A549 (cell line): ENCODE data around the gene ANKRD30A. TPM values are rescaled to one million over a fixed set of nuclear protein-coding genes. Genes with fewer than 3 reads are reported as not detected.

Experiments
- ATAC-seq, 2 experiments: fragments of 200-7000 bp in 1 of 2; fragments of >200 bp in 1 of 2; cut with Nextera tagmentation in 1 of 2; cut with Tn5 transposase in 1 of 2; 3 replicates each; pipeline versions ENCODE4 v1.8.0 to v1.9.1; 2018 to 2020; ENCODE audit warnings: mild to moderate bottlenecking in 1 of 2, moderate library complexity in 1 of 2
- CTCF ChIA-PET: fragments of 300-600 bp; sonication (Branson Sonifier 250); formaldehyde crosslinking; extraction: SDS; loops from one replicate; lab custom pipeline; 2021; ENCODE audit warnings: antibody characterized with exemption, inconsistent platforms; lab: Yijun Ruan, JAX
- POLR2A ChIA-PET: fragments of 350-600 bp; formaldehyde crosslinking; extraction: SDS; loops from one replicate; lab custom pipeline; 2021; ENCODE audit warnings: antibody characterized with exemption, inconsistent platforms; lab: Yijun Ruan, JAX
- DNase-seq, 2 experiments: peaks; one replicate each; pipeline versions ENCODE4 v3.0.0 to v3.0.0-alpha.2; 2011 to 2016; ENCODE audit warnings: low read depth in 1 of 2, low spot score in 1 of 2
- FAIRE-seq: peaks from 2 replicates; lab custom pipeline; 2011; peaks lifted over from hg19 to GRCh38; lab: Jason Lieb, UNC
- H3K27ac ChIP-seq, 2 experiments: fragments of >200 bp; sonication (Bioruptor Twin); formaldehyde crosslinking; 3 replicates each; pipeline ENCODE4 v1.5.1; 2016 to 2017
- H3K4me1 ChIP-seq: fragments of >200 bp; sonication (Bioruptor Twin); formaldehyde crosslinking; 3 replicates; pipeline ENCODE4 v1.6.1; 2016
- H3K4me2 ChIP-seq: fragments of >200 bp; sonication (Bioruptor Twin); formaldehyde crosslinking; 3 replicates; pipeline ENCODE4 v1.6.1; 2016
- H3K4me3 ChIP-seq: fragments of >200 bp; sonication (Bioruptor Twin); formaldehyde crosslinking; 3 replicates; pipeline ENCODE4 v1.5.1; 2016
- H3K9me3 ChIP-seq: fragments of >200 bp; sonication (Bioruptor Twin); formaldehyde crosslinking; 3 replicates; pipeline ENCODE4 v1.6.1; 2016
- CBX2 ChIP-seq: fragments of 200-600 bp; sonication (generic); IDR thresholded peaks from 2 replicates; pipeline ENCODE4 v1.6.1; 2016; ENCODE audit warnings: low read depth, mild to moderate bottlenecking, borderline replicate concordance
- CBX8 ChIP-seq: fragments of 200-600 bp; sonication (generic); IDR thresholded peaks from 2 replicates; pipeline ENCODE4 v1.6.1; 2016
- CEBPB ChIP-seq, 2 experiments: fragments of >200 bp in 1 of 2; sonication (Bioruptor Twin) in 1 of 2; formaldehyde crosslinking in 1 of 2; IDR thresholded peaks; 2 replicates each; pipeline ENCODE4 v1.6.1; 2012 to 2016
- EP300 ChIP-seq, 2 experiments: fragments of >200 bp; sonication (Bioruptor Twin); formaldehyde crosslinking; IDR thresholded peaks; 2 replicates in 1 of 2; 3 replicates in 1 of 2; pipeline ENCODE4 v1.6.1; 2016 to 2017
- ESRRA ChIP-seq: fragments of 150-350 bp; IDR thresholded peaks from 2 replicates; pipeline ENCODE4 v1.6.1; 2014; ENCODE audit warnings: mild to moderate bottlenecking, low read length, borderline replicate concordance
- GATA3 ChIP-seq: IDR thresholded peaks from 2 replicates; pipeline ENCODE4 v1.6.1; 2012; ENCODE audit warnings: borderline replicate concordance
- HOXA7 ChIP-seq: fragments of 250-450 bp; sonication (Bioruptor Pico); IDR thresholded peaks from 2 replicates; pipeline ENCODE4 v1.5.0; 2020; ENCODE audit warnings: mild to moderate bottlenecking, moderate library complexity
- HOXB13 ChIP-seq: fragments of 250-450 bp; sonication (Bioruptor Pico); IDR thresholded peaks from 2 replicates; pipeline ENCODE4 v1.5.0; 2020; ENCODE audit warnings: low read depth, mild to moderate bottlenecking, moderate library complexity
- MYC ChIP-seq: IDR thresholded peaks from 2 replicates; pipeline ENCODE4 v1.6.1; 2012; ENCODE audit warnings: mild to moderate bottlenecking, inconsistent platforms, low read length, improper control_type of control experiment, borderline replicate concordance
- NR3C1 ChIP-seq: fragments of >200 bp; sonication (Bioruptor Twin); formaldehyde crosslinking; IDR thresholded peaks from 3 replicates; pipeline ENCODE4 v1.6.1; 2017
- RNF2 ChIP-seq: fragments of 200-600 bp; sonication (generic); IDR thresholded peaks from 2 replicates; pipeline ENCODE4 v1.6.1; 2016; ENCODE audit warnings: low read depth, mild to moderate bottlenecking, antibody characterized with exemption, moderate library complexity, borderline replicate concordance
- SREBF2 ChIP-seq: fragments of 450-650 bp; IDR thresholded peaks from 2 replicates; pipeline ENCODE4 v1.6.1; 2014; ENCODE audit warnings: mild to moderate bottlenecking, moderate library complexity
- ZFP36 ChIP-seq: fragments of 450-650 bp; IDR thresholded peaks from 2 replicates; pipeline ENCODE4 v1.6.1; 2014; ENCODE audit warnings: borderline replicate concordance; ENCODE audit not compliant: partially characterized antibody
- WGBS: methylation state at CpG from one replicate; pipeline ENCODE4 v1.1.6; 2017; ENCODE audit errors: missing lambda C conversion rate; 5-methylcytosine and 5-hydroxymethylcytosine counted together
- polyA plus RNA-seq, 4 experiments: library from polyadenylated mRNA; depleted of rRNA in 3 of 4; stranded (reverse); fragments of >200 nt; fragmentation: RNase III in 1 of 4; extraction: RNeasy Plus Mini Kit Qiagen cat#74134 plus additional on column Dnase treatment in 1 of 4; gene quantifications; 2 replicates in 3 of 4; 3 replicates in 1 of 4; pipeline ENCODE4 v1.2.3, GENCODE V29; 2011 to 2017
- small RNA-seq, 6 experiments: library from RNA; depleted of rRNA; stranded (forward); fragments of <200 nt; gene quantifications; one replicate each; pipeline ENCODE3, GENCODE V24; 2012
- TF ChIP-seq, protein P1 (sequence below): IDR thresholded peaks from 2 replicates; pipeline ENCODE4 v1.6.1; 2012
- TF ChIP-seq, protein P2 (sequence below): fragments of >200 bp; sonication (Bioruptor Twin); formaldehyde crosslinking; IDR thresholded peaks from 2 replicates; pipeline ENCODE4 v1.6.1; 2016
- TF ChIP-seq, protein P3 (sequence below): fragments of 450-650 bp; IDR thresholded peaks from 2 replicates; pipeline ENCODE4 v1.6.1; 2014; ENCODE audit warnings: antibody characterized with exemption
- TF ChIP-seq, protein P4 (sequence below): fragments of 250-450 bp; sonication (Bioruptor Pico); IDR thresholded peaks from 2 replicates; pipeline ENCODE4 v1.5.0; 2021; ENCODE audit warnings: mild to moderate bottlenecking, moderate library complexity, borderline replicate concordance

Gene ANKRD30A
- polyA plus RNA-seq, 2 of the 4 experiments (the other 2 are of a cell fraction): 0.97 to 8.0 TPM

DNA sequence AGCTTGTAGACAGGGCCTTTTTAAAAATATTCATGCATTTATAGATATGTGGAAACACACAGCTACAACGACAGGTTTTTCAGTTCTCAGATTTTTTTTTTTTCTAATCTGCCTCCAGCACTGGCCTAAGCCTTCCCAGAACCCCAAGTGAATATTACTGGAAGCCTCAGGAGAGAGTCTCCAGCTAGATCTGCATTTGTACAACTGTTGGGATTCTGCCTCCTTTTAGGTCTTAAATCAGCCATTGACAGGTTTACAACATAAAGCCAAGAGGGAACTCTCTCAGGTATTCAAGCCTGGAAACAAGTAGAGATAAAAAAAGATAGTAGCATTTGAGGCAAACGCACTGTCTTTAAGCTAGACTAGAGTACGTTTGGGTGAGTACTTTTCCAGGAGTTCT, 275.8 kb downstream of the ANKRD30A start (continued):
- TF ChIP-seq HOXA7 (CRISPR knock-in tag) (no peak), CEBPB (IDR thresholded peaks at IDR 0.05) (no peak), RNF2 (no peak)
- TF ChIP-seq, protein P1, sequence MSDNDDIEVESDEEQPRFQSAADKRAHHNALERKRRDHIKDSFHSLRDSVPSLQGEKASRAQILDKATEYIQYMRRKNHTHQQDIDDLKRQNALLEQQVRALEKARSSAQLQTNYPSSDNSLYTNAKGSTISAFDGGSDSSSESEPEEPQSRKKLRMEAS: no peak

DNA sequence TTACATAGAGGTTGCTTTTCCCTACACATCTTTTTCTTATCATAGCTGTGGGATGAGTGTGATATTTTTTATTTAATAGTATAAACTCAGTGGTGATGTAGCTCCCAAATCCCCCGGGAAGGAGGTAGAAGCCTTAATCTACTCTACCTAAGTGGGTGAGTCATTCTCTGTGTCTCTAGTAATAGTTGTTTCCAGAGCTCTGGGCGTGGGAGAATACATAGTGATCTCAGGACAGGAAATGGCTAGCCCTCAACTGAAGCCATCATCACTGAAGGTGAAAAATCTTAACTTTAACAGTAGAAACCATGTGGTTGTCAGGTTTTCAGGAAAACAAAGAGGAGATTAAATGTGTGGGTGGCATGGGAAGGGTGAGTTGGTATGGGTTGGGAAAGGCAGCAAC, 278.4 kb downstream of the ANKRD30A start:
- Histone ChIP-seq H3K4me3 (no peak overlapping the region), H3K4me2 (no peak overlapping the region), H3K4me1 (no peaks in the 10 kb centered on the region), H3K9me3 (peaks cover 3% of the 10 kb centered on the region; the same call in 2 of the 3 replicates), H3K27ac (no peak overlapping the region)
- ATAC-seq: no peak
- WGBS: 17% methylated on average over 2 of the region's 2 CpGs
- no peak for DNase-seq
- ChIA-PET CTCF (no interaction called here), POLR2A (no interaction called here)
- no peak for TF ChIP-seq NR3C1
- TF ChIP-seq HOXB13 (CRISPR knock-in tag): no peak
- TF ChIP-seq, protein P2, sequence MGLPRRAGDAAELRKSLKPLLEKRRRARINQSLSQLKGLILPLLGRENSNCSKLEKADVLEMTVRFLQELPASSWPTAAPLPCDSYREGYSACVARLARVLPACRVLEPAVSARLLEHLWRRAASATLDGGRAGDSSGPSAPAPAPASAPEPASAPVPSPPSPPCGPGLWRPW: no peak
- no peak for TF ChIP-seq CBX8
- no peak for TF ChIP-seq CBX2
- TF ChIP-seq MYC: no peak
- TF ChIP-seq RNF2: no peak
- no peak for TF ChIP-seq ZFP36
- no peak for TF ChIP-seq GATA3
- TF ChIP-seq SREBF2: no peak
- no peak for TF ChIP-seq CEBPB (IDR thresholded peaks at IDR 0.05)
- no peak for TF ChIP-seq ESRRA
- TF ChIP-seq EP300 (IDR thresholded peaks at IDR 0.05): no peak
- TF ChIP-seq, protein P3, sequence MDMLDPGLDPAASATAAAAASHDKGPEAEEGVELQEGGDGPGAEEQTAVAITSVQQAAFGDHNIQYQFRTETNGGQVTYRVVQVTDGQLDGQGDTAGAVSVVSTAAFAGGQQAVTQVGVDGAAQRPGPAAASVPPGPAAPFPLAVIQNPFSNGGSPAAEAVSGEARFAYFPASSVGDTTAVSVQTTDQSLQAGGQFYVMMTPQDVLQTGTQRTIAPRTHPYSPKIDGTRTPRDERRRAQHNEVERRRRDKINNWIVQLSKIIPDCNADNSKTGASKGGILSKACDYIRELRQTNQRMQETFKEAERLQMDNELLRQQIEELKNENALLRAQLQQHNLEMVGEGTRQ: no peak
- TF ChIP-seq, protein P4, sequence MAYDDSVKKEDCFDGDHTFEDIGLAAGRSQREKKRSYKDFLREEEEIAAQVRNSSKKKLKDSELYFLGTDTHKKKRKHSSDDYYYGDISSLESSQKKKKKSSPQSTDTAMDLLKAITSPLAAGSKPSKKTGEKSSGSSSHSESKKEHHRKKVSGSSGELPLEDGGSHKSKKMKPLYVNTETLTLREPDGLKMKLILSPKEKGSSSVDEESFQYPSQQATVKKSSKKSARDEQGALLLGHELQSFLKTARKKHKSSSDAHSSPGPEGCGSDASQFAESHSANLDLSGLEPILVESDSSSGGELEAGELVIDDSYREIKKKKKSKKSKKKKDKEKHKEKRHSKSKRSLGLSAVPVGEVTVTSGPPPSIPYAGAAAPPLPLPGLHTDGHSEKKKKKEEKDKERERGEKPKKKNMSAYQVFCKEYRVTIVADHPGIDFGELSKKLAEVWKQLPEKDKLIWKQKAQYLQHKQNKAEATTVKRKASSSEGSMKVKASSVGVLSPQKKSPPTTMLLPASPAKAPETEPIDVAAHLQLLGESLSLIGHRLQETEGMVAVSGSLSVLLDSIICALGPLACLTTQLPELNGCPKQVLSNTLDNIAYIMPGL (CRISPR knock-in tag): no peak
- TF ChIP-seq, all 56 proteins: peak for 0
- FAIRE-seq: no peak

Small RNA genes lying within 50 kb of the gene (small RNA-seq; reads per million reads assigned to genes)
- 0 reads per million in 6 experiments for gene RF00019
- 0 to 0.19 (median 0) reads per million in 6 experiments for gene RN7SL314P
- gene RNU6-811P: 0 reads per million in 6 experiments
